Activated naive CD4-positive, alpha-beta T cell treated with anti-CD3 and anti-CD28 coated beads, Interleukin-2, amount 50 U/mL, for 72 hours (primary cell): ENCODE results near the gene VEGFA. TPM values are rescaled to one million over a fixed set of nuclear protein-coding genes. Genes with fewer than 3 reads are reported as not detected.

Source experiments
- ATAC-seq, 2 donors: fragments of 150-1000 bp; cut with Tn5 transposase; 2 replicates each; pipeline ENCODE4 v1.10.0; 2021; ENCODE audit warnings: mild to moderate bottlenecking in 2 of 2, moderate library complexity in 2 of 2
- DNase-seq, 2 donors: peaks; one replicate each; pipeline ENCODE4 v3.0.0; 2021 to 2022; ENCODE audit warnings: low spot score in 2 of 2
- H3K27ac Mint-ChIP-seq, 2 donors: one replicate each; pipeline ENCODE4 v1.8.0; 2022; ENCODE audit warnings: mild to moderate bottlenecking in 2 of 2, mixed read lengths in 2 of 2
- H3K36me3 Mint-ChIP-seq, 2 donors: one replicate each; pipeline ENCODE4 v1.8.0; 2022; ENCODE audit warnings: mixed read lengths in 2 of 2
- H3K9me3 Mint-ChIP-seq, 2 donors: one replicate each; pipeline ENCODE4 v1.8.0; 2022; ENCODE audit warnings: mixed read lengths in 2 of 2
- total RNA-seq, 2 donors: library from RNA; stranded (reverse); gene quantifications; one replicate each; pipeline ENCODE4 v1.2.3, GENCODE V29; 2022

The VEGFA gene
- total RNA-seq: 10 to 100 TPM; 24.1 to 79.2 TPM

GRCh38 chr6:43769526-43770371 lies at the start of gene VEGFA:
TSS of gene VEGFA (plus strand) at chr6:43770211.
- Mint-ChIP-seq H3K9me3 (no peaks in the 10 kb centered on the region), H3K27ac (peak within 1 kb of the TSS; percentile 78 to 99), H3K36me3 (peaks cover 7 to 25% of the 10 kb centered on the region in 2 donors)
- DNase-seq (peak; percentile 86 to 95), ATAC-seq (peak; percentile 75 to 80)

GRCh38 chr6:43720999-43721398 lies 49.0 kb upstream of the VEGFA start:
- DNase-seq: no peak
- H3K27ac Mint-ChIP-seq: no peak overlapping the region
- no peaks in the 10 kb centered on the region for H3K36me3 Mint-ChIP-seq
- no peaks in the 10 kb centered on the region for H3K9me3 Mint-ChIP-seq
- no peak for ATAC-seq

GRCh38 chr6:43722920-43723545 lies 47.0 kb upstream of the VEGFA start:
- H3K36me3 Mint-ChIP-seq: no peaks in the 10 kb centered on the region
- ATAC-seq: no peak
- peak overlapping the region in 1 of 2 donors; percentile 63 for H3K27ac Mint-ChIP-seq
- H3K9me3 Mint-ChIP-seq: no peaks in the 10 kb centered on the region
- DNase-seq: no peak

GRCh38 chr6:43723737-43724295 lies 46.2 kb upstream of the VEGFA start:
- Mint-ChIP-seq H3K9me3 (no peaks in the 10 kb centered on the region), H3K36me3 (no peaks in the 10 kb centered on the region), H3K27ac (peak overlapping the region in 1 of 2 donors; percentile 63)
- DNase-seq (peak; percentile 67 to 73), ATAC-seq (peak; percentile 80 to 84)

- ATAC-seq (no peak), DNase-seq (no peak)
- Mint-ChIP-seq H3K36me3 (no peaks in the 10 kb centered on the region), H3K9me3 (no peaks in the 10 kb centered on the region), H3K27ac (peak overlapping the region; percentile 78 to 92)
Measured at GRCh38 chr6:43724354-43724753, 45.7 kb upstream of the VEGFA start.

GRCh38 chr6:43724914-43725642 lies 44.9 kb upstream of the VEGFA start:
- H3K27ac Mint-ChIP-seq: peak overlapping the region; percentile 78 to 92
- DNase-seq (peak; percentile 67 to 80), ATAC-seq (peak; percentile 79 to 83)
- no peaks in the 10 kb centered on the region for H3K9me3 Mint-ChIP-seq
- H3K36me3 Mint-ChIP-seq: no peaks in the 10 kb centered on the region

- DNase-seq: no peak
Measured at GRCh38 chr6:43725643-43726580, 44.1 kb upstream of the VEGFA start.

GRCh38 chr6:43727634-43728033 lies 42.4 kb upstream of the VEGFA start:
- no peak for ATAC-seq
- Mint-ChIP-seq H3K27ac (no peak overlapping the region), H3K9me3 (peaks cover 13 to 21% of the 10 kb centered on the region in 2 donors), H3K36me3 (no peaks in the 10 kb centered on the region)
- no peak for DNase-seq

More at GRCh38 chr6:43725643-43726580, 44.1 kb upstream of the VEGFA start:
- no peak for ATAC-seq
- H3K9me3 Mint-ChIP-seq: peaks cover 5 to 6% of the 10 kb centered on the region in 2 donors
- peak overlapping the region; percentile 78 to 90 for H3K27ac Mint-ChIP-seq
- H3K36me3 Mint-ChIP-seq: no peaks in the 10 kb centered on the region

- ATAC-seq: no peak
- H3K27ac Mint-ChIP-seq: no peak overlapping the region
- DNase-seq: no peak
- peaks cover 13 to 21% of the 10 kb centered on the region in 2 donors for H3K9me3 Mint-ChIP-seq
- H3K36me3 Mint-ChIP-seq: peaks cover 0 to 6% of the 10 kb centered on the region in 2 donors
Measured at GRCh38 chr6:43728586-43728985, 41.4 kb upstream of the VEGFA start.

- H3K36me3 Mint-ChIP-seq: peaks cover 0 to 6% of the 10 kb centered on the region in 2 donors
- ATAC-seq (no peak), DNase-seq (no peak)
- H3K27ac Mint-ChIP-seq: no peak overlapping the region
- peaks cover 13 to 21% of the 10 kb centered on the region in 2 donors for H3K9me3 Mint-ChIP-seq
Measured at GRCh38 chr6:43729537-43729936, 40.5 kb upstream of the VEGFA start.

GRCh38 chr6:43730634-43731033 lies 39.4 kb upstream of the VEGFA start:
- H3K27ac Mint-ChIP-seq: no peak overlapping the region
- peaks cover 13 to 21% of the 10 kb centered on the region in 2 donors for H3K9me3 Mint-ChIP-seq

GRCh38 chr6:43733471-43734293 lies 36.3 kb upstream of the VEGFA start:
- DNase-seq (peak in 1 of 2 donors; percentile 66), ATAC-seq (peak; percentile 50 to 93)
- Mint-ChIP-seq H3K36me3 (peaks cover 0 to 6% of the 10 kb centered on the region in 2 donors), H3K9me3 (peaks cover 13 to 21% of the 10 kb centered on the region in 2 donors), H3K27ac (peak overlapping the region; percentile 40 to 84)

More at GRCh38 chr6:43730634-43731033, 39.4 kb upstream of the VEGFA start:
- DNase-seq: no peak
- ATAC-seq: no peak
- H3K36me3 Mint-ChIP-seq: peaks cover 0 to 6% of the 10 kb centered on the region in 2 donors

GRCh38 chr6:43734294-43734665 lies 35.7 kb upstream of the VEGFA start:
- H3K27ac Mint-ChIP-seq: peak overlapping the region; percentile 40 to 84
- ATAC-seq: no peak
- no peak for DNase-seq

GRCh38 chr6:43735642-43736199 lies 34.3 kb upstream of the VEGFA start:
- H3K36me3 Mint-ChIP-seq: peaks cover 0 to 6% of the 10 kb centered on the region in 2 donors
- peak overlapping the region in 1 of 2 donors; percentile 84 for H3K27ac Mint-ChIP-seq
- H3K9me3 Mint-ChIP-seq: peaks cover 10 to 17% of the 10 kb centered on the region in 2 donors
- DNase-seq (no peak), ATAC-seq (no peak)

More at GRCh38 chr6:43734294-43734665, 35.7 kb upstream of the VEGFA start:
- Mint-ChIP-seq H3K9me3 (peaks cover 13 to 21% of the 10 kb centered on the region in 2 donors), H3K36me3 (peaks cover 0 to 6% of the 10 kb centered on the region in 2 donors)
